Mucosa of descending colon (tissue), 3 donors: ENCODE measurements around the gene C1orf21. TPM values are rescaled to one million over a fixed set of nuclear protein-coding genes. Genes with fewer than 3 reads are reported as not detected.

Experiments
- ATAC-seq: fragments of 200-7000 bp; cut with Tn5 transposase; one replicate; pipeline ENCODE4 v1.9.1; 2020; ENCODE audit warnings: mild to moderate bottlenecking, moderate library complexity
- DNase-seq, 3 donors: peaks; one replicate each; pipeline ENCODE4 v3.0.0-alpha.2; 2020
- H3K36me3 ChIP-seq: fragments of 200-600 bp; one replicate; pipeline ENCODE4 v1.8.0; 2021; ENCODE audit warnings: low read depth, mild to moderate bottlenecking
- H3K4me1 ChIP-seq: fragments of 200-600 bp; one replicate; pipeline ENCODE4 v1.8.0; 2021; ENCODE audit warnings: low read depth, mild to moderate bottlenecking
- H3K4me3 ChIP-seq: fragments of 200-600 bp; one replicate; pipeline ENCODE4 v1.8.0; 2021; ENCODE audit warnings: mild to moderate bottlenecking
- H3K9me3 ChIP-seq: fragments of 200-600 bp; one replicate; pipeline ENCODE4 v1.8.0; 2021; ENCODE audit warnings: mild to moderate bottlenecking
- intact Hi-C, 2 donors: fragments of 100-400 bp; cut with DNase I in 1 of 2; cut with micrococcal nuclease in 1 of 2; formaldehyde crosslinking; loops; one replicate each; pipeline versions ENCODE4 v1.11.0 to v1.11.1; 2022; cut with DNase I, micrococcal nuclease
- total RNA-seq, 3 donors: library from RNA; stranded (reverse); fragmentation: NEBNext Ultra II Directional in 2 of 3; extraction: Animal tissue kit (Norgen Biotek cat#: 25700) in 2 of 3; gene quantifications; one replicate each; pipeline versions ENCODE4 v1.2.1 to v1.2.4, GENCODE V29; 2021 to 2023
- TF ChIP-seq, protein P1 (sequence below): fragments of 200-600 bp; IDR thresholded peaks from one replicate; pipeline ENCODE4 v1.8.0; 2022; ENCODE audit warnings: antibody characterized with exemption, mild to moderate bottlenecking
- donor health status: DM: no; HTN: no; CAD: no; lungs with moderate emphysema.
- donor health status: DM: no; HTN: no; CAD: no.
- donor health status: DM: no; HTN: yes; CAD: no.

Gene C1orf21
- total RNA-seq, 3 donors from 2014 or later: 70.9 to 109 (median 96.8) TPM

DNA sequence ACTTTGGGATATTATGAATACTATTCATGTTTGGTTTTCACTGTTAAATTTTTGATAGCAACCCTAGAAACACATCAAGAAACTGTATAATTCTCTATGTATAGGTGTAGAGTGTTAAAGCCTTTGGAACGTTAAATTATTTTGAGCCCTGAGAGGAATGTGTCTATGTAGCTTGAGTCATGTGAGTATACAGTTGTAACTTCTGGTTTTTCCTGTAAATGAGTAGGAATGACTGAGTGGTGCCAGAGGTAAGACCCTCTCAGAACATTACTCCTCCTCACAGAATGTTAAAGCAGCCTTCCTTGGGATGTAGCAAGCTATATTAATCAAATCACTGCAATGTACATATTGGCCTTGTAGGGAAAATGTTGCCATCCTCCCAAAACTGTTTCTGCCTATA is 69.0 kb downstream of the C1orf21 start:
- DNase-seq: no peak
- no peak overlapping the region for H3K4me3 ChIP-seq
- H3K9me3 ChIP-seq: no peaks in the 10 kb centered on the region
- peaks cover 28% of the 10 kb centered on the region for H3K4me1 ChIP-seq
- no peaks in the 10 kb centered on the region for H3K36me3 ChIP-seq
- ATAC-seq: no peak
- TF ChIP-seq, protein P1, sequence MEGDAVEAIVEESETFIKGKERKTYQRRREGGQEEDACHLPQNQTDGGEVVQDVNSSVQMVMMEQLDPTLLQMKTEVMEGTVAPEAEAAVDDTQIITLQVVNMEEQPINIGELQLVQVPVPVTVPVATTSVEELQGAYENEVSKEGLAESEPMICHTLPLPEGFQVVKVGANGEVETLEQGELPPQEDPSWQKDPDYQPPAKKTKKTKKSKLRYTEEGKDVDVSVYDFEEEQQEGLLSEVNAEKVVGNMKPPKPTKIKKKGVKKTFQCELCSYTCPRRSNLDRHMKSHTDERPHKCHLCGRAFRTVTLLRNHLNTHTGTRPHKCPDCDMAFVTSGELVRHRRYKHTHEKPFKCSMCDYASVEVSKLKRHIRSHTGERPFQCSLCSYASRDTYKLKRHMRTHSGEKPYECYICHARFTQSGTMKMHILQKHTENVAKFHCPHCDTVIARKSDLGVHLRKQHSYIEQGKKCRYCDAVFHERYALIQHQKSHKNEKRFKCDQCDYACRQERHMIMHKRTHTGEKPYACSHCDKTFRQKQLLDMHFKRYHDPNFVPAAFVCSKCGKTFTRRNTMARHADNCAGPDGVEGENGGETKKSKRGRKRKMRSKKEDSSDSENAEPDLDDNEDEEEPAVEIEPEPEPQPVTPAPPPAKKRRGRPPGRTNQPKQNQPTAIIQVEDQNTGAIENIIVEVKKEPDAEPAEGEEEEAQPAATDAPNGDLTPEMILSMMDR: no peak
- intact Hi-C loops: no loop called here

- Histone ChIP-seq H3K4me3 (no peak overlapping the region), H3K36me3 (no peaks in the 10 kb centered on the region), H3K4me1 (peaks cover 28% of the 10 kb centered on the region), H3K9me3 (no peaks in the 10 kb centered on the region)
- ATAC-seq (no peak), DNase-seq (no peak)
- intact Hi-C loops: no loop called here
- TF ChIP-seq, protein P1: no peak
These were observed 69.4 kb downstream of the C1orf21 start for GRCh38 chr1:184456189-184456588.

- no peak overlapping the region for H3K4me3 ChIP-seq
- TF ChIP-seq, protein P1: no peak
- H3K4me1 ChIP-seq: peaks cover 27% of the 10 kb centered on the region
- DNase-seq (no peak), ATAC-seq (no peak)
- intact Hi-C loops: no loop called here
- no peaks in the 10 kb centered on the region for H3K36me3 ChIP-seq
- no peaks in the 10 kb centered on the region for H3K9me3 ChIP-seq
These were observed 70.7 kb downstream of the C1orf21 start for GRCh38 chr1:184457500-184457899.

DNA sequence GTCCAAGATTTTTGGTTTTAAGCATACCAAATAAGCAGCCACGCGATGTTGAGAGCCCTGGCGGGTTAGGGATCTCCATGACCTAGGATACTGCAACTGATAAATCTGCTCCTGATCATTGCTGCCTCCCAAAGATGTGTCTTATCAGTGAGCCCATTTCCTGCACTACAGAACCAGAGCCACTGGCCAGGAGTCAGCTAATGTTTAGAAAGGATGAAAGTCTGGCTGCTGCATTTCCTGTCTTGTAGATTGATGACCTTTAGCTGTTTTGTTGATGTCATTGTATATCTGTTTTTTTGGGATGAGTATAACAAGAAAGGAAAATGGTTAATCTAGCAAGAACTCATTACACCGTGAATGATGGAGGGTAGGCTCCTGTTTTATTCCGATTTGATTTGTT is 74.5 kb downstream of the C1orf21 start:
- no peak overlapping the region for H3K4me3 ChIP-seq
- no peak for ATAC-seq
- no peak for DNase-seq
- H3K4me1 ChIP-seq: peaks cover 16% of the 10 kb centered on the region
- no peaks in the 10 kb centered on the region for H3K36me3 ChIP-seq
- H3K9me3 ChIP-seq: no peaks in the 10 kb centered on the region
- intact Hi-C loops: no loop called here
- TF ChIP-seq, protein P1: no peak

- TF ChIP-seq, protein P1: no peak
- Histone ChIP-seq H3K4me3 (no peak overlapping the region), H3K4me1 (peaks cover 16% of the 10 kb centered on the region), H3K9me3 (no peaks in the 10 kb centered on the region), H3K36me3 (no peaks in the 10 kb centered on the region)
- ATAC-seq: no peak
- no peak for DNase-seq
- intact Hi-C loops: no loop called here
These were observed 75.3 kb downstream of the C1orf21 start for GRCh38 chr1:184462155-184462554.

DNA sequence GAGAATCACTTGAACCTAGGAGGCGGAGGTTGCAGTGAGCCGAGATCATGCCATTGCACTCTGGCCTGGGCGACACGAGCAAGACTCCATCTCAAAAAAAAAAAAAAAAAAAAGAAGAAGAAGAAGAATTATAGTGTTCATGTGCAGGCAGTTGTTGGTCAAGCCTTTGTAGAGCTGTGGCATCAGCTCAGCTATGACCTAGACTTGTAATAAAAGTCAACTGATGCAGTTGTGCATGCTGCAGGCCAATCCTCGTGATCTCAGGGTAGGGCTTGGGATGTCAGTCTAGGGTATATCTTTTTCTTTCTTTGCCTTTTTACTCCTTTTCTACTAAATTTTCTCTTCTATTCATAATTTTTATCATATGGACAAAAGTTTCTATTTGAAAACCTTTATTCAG is 76.2 kb downstream of the C1orf21 start:
- Histone ChIP-seq H3K36me3 (no peaks in the 10 kb centered on the region), H3K4me1 (peaks cover 16% of the 10 kb centered on the region), H3K4me3 (no peak overlapping the region), H3K9me3 (no peaks in the 10 kb centered on the region)
- intact Hi-C loops: no loop called here
- DNase-seq (no peak), ATAC-seq (no peak)
- TF ChIP-seq, protein P1: no peak
